Ecto neural progenitor cell (in vitro differentiated cells): ENCODE data around the gene IMPA2.
A peak's percentile ranks its signal among the peaks of the same experiment; 100 is the strongest.
"Not testable (repeated sequence)": the region's sequence is repeated elsewhere in the genome, so short reads cannot be mapped to it uniquely, and the experiment has no call there.

ENCODE experiments used
- DNase-seq: peaks from one replicate; pipeline ENCODE4 v3.0.0-alpha.2; 2018; ENCODE audit warnings: low spot score

IMPA2 gene

DNA sequence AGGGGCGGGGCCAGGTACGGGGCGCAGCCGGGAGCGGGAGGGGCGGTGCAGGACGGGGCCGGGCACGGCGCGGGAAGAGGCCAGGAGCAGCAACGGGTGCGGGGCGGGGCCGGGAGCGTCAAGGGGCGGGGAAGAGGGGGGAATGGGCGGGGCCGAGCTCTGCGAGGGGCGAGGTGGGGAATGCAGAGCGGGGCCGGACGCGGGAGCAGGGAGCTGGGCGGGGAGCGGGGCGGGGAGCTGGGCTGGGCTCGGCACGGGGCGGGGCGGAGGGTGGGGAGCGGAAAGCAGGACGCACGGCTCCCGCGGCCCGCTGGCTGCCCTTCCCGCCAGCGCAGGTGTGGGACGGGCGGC is at the start of gene IMPA2:
IMPA2 (plus strand) TSS at position 316 of the 351 bp plus-strand sequence. CDS start 163 bp downstream, outside the sequence.
- DNase-seq: no peak

- no peak for DNase-seq
Measured at GRCh38 chr18:11932393-11932792, 48.9 kb upstream of the IMPA2 start.

- DNase-seq: peak; percentile 69
Measured at GRCh38 chr18:11937874-11938478, 43.3 kb upstream of the IMPA2 start.

DNA sequence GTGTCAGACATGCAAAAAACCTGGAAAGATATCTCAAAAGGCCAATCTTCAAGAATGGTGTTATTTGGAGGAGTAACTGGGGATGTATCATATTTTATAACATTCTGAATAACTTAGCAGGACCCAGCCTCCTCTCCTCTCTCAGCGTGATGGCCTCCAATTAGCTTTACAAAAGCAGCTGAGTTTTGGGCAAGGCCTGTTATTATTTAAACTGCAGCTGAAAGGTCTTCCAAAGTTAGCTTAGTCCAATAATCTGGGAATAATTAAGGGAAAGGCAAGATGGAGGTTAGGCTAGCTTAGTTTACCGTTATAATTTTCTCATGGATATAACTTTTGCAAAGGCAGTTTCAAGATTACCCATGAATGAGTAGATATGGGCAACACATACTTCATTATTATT is 40.4 kb upstream of the IMPA2 start:
- no peak for DNase-seq

DNA sequence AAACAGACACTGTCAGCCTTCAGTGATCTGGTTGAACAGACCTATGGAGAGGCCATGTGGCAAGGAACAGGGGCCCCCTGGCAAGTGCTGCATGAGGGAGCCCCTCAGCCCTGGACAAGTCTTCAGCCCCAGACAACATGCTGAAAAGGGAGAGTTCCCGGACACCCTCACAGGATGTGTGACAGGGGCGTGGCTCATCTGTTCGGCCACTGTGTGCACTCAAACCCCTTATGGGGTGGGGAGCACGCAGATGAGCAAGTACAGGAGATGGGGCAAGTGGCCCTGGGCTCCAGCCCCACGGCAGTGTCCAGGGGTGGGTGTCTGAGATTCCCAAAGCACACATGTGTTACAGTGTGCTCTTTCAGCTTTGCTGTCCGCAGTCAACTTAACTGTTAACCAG is 37.8 kb upstream of the IMPA2 start:
- DNase-seq: no peak

GRCh38 chr18:11944252-11944651 is 37.1 kb upstream of the IMPA2 start:
- no peak for DNase-seq

GRCh38 chr18:11944786-11945185 is 36.5 kb upstream of the IMPA2 start:
- no peak for DNase-seq

GRCh38 chr18:11945834-11946659 is 35.3 kb upstream of the IMPA2 start:
- DNase-seq: not testable (repeated sequence)

DNA sequence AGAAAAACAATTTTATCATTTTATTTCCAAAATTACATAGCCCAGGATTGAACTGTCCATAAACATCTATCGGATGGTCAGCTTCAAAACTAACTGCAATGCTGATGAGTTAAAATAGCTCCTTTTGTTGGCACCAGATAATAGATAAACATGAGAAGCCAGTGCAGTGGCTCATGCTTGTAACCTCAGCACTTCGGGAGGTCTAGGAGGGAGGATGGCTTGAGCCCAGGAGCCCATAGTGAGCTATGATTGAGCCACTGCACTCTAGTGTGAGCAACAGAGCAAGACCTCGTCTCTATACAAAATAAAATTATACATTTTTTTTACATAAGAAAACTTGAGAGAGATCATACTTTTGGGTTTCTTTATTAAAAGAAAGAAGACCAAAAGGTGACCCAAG is 34.6 kb upstream of the IMPA2 start:
- DNase-seq: no peak

DNA sequence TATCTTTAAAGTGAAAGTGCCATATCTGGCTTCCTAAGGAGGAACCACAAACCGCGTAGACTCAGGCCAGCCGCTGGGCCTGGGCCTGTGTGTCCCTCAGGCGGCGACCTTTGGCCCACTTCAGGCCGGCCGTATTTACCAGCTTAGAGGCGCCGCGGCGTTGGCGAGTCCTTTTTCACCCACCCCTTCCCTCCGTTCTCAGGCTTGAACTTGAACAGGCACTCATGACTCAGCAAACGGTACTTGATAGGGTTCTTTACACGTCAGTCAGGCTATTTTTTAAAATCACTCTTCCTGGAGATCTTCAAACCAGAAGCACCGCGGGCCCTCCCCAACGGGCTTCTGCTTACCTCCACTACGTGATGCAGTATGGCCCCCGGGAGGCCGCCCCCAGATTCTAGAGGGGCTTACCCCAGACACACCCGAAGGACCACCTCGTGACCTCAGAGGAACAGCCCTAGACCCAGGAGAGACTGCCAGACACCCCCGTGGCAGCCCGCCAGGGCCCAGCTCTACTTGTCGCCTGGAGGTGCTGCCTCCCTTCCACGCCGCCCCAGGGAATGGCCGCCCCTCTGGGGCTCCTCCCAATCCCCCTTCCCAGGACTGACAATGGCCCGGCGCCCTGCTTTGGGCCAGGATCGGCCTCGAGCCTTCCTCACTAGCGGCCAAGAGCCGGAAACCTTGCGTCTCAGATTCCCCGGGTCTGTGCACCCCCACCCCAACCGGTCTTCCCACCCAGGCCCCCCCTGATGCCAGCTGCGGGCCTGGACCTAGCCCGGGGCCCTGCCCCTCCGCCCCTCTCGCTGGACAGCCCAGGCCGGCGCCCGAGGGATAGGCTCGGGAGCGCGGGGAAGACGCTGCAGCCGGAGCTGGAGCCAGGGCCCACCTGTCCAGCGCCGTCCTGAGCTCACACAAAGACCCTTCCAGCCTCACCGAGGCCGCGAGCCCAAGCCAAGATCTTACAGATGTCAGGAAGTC is 33.8 kb upstream of the IMPA2 start:
- DNase-seq: peak; percentile 82

DNA sequence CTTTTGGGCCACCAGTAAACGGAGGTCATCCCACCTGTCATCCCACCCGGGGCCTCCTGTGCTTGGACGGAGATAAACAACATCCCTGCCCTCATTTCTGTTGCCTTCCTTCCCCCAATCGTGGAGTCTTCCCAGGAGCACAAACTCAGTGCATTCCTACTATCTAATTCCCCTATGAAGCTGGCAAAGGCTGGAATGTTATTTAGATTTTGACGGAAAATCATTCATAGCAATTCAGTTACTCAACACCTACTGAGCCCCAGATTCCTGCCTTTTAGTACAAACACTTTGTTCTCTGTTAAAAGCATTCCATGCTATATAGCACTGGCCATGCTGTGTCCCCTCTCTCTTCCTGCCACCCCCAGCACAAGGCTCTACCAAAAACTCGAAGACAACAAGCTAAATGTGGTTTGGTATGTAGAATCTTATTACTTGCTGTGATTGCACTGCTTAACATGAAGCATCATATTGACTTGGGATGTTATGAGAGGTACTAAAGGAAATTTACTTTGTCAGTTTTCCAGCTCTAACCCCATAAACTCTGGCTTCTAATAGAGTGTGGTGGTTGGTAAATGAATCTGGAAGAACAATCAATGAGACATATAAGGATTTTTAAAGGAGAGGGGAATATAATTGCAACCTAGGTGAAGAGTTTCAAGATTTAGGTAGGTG is 32.3 kb upstream of the IMPA2 start:
- DNase-seq: no peak

- no peak for DNase-seq
Measured at GRCh38 chr18:11950824-11951223, 30.5 kb upstream of the IMPA2 start.

DNA sequence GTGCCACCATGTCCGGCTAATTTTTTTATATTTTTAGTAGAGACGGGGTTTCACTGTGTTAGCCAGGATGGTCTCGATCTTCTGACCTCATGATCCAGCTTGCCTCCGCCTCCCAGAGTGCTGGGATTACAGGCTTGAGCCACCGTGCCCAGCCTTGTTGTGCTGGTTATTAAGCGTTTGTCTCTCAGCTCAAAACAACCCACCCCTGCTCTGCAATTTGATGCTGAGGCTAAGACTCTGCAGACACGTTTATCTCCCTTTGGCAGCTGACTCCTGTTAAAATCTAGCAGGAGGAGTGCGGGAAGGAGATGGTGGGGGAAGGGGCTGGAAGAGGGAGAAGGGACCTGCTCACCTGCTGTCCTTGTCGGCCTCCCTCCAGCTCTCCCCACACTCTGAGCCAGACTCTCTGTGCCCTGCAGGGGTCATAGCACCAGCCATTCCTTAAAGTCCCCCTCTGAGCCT is 29.9 kb upstream of the IMPA2 start:
- peak; percentile 56 for DNase-seq

DNA sequence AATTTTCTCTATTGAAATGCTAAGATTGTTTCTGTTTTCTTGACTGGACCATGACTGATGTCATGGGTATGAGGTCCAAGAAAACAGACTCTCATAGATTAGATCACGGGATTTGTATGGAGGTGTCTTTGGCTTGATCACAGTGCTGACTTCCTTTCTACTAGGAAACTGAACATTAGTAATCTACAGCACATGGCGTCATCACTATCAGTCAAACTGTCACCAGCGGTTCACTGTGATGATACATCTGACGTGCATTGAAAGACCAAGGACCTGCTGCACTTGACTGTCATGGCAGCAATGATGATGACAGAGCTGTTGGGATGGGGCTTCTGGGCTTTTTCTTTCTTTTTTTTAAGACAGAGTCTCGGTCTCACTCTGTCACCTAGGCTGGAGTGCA is 28.2 kb upstream of the IMPA2 start:
- no peak for DNase-seq

DNA sequence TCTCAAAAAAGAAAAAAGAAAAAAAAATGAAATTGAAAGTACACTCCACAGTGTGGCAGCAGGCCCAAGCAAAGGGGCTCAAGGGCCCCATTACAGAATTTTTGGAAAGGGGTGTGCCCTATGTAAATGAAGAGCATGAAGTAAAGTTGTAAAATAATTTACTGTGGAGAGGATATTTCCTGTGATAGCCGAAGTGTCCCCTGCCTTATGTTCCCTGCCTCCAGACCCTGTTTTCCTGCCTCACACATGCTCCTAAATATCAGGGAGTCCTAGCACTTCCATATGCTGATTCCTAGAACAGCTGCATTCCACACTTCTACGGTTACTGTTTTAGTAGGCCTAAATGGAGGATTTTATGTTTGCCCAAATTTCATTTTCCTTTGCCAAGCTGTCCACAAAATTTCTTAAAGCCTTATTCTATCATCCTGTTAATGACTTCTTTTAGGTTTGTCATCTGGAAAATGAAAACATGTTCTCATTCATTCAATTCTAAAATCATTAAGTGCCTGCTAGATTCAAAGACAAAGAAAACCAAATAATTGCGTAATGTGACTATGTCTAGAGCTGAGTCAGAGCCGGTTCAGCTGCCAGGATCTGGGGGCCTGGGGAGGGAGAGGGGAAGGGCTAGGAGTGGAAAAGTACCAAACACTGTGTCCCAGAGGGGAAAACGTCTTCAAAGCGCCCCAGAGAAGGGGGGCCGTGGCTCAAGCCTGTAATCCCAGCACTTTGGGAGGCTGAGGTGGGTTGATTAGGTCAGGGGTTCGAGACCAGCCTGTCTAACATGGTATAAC is 25.9 kb upstream of the IMPA2 start:
- no peak for DNase-seq

GRCh38 chr18:11956371-11957308 is 24.7 kb upstream of the IMPA2 start:
- no peak for DNase-seq

DNA sequence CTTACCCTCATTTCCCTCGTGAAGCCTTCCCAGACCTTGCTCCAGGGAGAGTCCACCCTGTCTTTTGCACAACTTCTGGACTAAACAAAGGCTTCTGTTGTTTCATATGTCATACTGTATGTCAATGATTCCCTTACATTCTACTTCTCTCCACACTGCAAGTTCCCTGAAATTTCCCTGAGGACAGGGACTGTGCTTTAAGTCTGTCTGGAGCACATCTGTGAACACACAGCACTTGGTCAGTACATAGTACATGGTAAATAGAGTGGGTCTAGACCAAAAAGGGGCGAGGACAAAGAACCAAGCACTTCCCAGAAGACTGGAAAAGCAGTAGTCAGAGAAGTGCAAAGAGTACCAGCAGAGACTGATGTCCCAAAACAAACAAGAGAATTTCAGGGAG is 23.7 kb upstream of the IMPA2 start:
- DNase-seq: no peak

- not testable (repeated sequence) for DNase-seq
Measured at GRCh38 chr18:11959651-11960050, 21.7 kb upstream of the IMPA2 start.

GRCh38 chr18:11960743-11961380 is 20.4 kb upstream of the IMPA2 start:
- no peak for DNase-seq
